ENCODE results near the gene IPO13.

IPO13 gene

GRCh38 chr1:43930168-43930948, 16.4 kb upstream of the IPO13 start:
- DNase-seq = no peak

GRCh38 chr1:43930949-43931275, 15.8 kb upstream of the IPO13 start:
- no peak for DNase-seq

- no peak for DNase-seq
Observed at GRCh38 chr1:43931711-43932660, 14.8 kb upstream of the IPO13 start.

GRCh38 chr1:43932786-43933385, 13.9 kb upstream of the IPO13 start:
- no peak for DNase-seq

DNA sequence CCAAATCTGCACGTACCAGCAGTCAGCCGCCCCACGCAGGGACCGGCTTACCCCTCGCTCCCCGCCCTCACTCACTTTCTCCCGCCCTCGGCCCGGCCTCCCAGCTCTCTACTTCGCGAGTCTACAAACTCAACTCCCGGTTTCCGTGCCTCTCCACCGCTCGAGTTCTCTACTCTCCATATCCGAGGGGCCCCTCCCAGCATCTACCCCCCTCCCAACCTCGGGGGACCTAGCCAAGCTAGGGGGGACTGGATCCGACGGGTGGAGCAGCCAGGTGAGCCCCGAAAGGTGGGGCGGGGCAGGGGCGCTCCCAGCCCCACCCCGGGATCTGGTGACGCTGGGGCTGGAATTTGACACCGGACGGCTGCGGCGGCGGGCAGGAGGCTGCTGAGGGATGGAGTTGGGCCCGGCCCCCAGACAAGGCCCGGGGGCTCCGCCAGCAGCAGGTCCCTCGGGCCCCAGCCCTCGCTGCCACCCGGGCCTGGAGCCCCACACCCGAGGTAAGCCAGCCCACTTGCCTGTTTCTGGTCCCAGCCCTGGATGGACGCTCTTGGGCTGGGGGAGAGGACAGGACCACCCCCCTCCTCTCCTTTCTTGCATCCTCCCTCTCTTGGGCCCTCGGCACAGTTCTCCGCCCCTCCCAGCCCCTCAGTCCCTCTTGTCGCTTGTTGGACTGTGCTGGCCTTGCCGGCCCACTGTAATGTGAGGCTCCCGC, 13.2 kb upstream of the IPO13 start, which contains the start of gene ARTN:
Gene ARTN (plus strand): TSS at position 416 of the 715 bp plus-strand sequence. CDS start 1,856 bp downstream, outside the sequence.
- no peak for DNase-seq

DNA sequence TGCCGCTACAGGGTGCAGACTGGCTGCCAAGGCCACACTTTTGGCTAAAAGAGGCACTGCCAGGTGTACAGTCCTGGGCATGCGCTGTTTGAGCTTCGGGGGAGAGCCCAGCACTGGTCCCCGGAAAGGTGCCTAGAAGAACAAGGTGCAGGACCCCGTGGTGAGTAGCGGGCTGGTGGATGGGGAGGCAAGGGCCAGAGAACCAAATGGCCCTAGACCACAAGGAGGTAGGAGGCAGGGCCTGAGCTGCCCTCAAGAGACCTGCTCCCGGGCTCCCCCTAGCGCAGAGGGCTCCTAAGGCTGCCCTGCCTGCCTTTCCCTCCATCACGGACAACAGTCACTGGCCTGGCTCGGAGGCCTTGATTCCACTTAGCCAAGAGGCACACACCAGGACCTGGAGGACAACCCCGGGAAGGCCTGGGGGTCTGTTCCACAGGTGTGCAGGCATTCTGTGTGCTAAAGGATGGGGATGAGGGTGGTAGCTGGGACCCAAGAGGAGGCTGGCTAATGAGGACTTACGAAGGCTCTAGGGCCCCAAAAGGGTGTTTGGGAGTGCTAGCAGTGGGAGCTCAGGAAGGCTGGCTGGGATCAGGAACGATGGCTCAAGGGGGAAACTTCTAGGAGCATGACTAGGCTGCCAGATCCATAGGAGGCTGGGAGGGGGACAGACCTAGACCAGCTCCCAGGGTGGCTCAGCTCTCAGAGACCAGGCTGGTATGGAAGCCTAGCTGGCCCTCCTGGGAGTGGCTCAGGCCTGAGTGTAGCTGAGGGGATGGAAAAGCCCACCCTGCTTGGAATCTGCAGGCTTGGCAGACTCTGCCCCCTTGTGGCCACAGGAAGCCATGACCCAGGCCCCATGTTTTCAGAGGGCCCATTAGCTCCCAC, 12.4 kb upstream of the IPO13 start:
- no peak for DNase-seq

DNA sequence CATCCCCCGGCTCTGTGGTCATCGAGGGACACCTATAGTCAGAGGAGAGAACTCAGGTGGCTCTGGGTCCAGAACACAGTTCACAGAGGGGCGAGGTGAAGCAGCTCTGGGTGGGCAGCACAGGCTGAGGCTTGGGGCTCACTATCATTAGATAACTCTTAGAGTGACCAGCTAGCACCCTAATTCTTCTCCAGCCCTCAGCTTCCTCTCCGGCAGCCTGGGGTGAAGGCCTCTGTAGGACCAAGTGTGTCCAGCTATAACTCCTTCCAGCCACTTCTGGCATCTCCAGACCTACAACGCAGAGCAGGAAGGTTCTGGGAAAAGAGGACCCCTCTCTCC, 11.8 kb upstream of the IPO13 start:
- no peak for DNase-seq

- DNase-seq = no peak
Observed at GRCh38 chr1:43935711-43936427, 10.9 kb upstream of the IPO13 start.

DNA sequence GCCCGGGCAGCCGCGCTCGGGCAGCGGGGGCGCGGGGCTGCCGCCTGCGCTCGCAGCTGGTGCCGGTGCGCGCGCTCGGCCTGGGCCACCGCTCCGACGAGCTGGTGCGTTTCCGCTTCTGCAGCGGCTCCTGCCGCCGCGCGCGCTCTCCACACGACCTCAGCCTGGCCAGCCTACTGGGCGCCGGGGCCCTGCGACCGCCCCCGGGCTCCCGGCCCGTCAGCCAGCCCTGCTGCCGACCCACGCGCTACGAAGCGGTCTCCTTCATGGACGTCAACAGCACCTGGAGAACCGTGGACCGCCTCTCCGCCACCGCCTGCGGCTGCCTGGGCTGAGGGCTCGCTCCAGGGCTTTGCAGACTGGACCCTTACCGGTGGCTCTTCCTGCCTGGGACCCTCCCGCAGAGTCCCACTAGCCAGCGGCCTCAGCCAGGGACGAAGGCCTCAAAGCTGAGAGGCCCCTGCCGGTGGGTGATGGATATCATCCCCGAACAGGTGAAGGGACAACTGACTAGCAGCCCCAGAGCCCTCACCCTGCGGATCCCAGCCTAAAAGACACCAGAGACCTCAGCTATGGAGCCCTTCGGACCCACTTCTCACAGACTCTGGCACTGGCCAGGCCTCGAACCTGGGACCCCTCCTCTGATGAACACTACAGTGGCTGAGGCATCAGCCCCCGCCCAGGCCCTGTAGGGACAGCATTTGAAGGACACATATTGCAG, 10.2 kb upstream of the IPO13 start:
- DNase-seq = no peak

- DNase-seq = no peak
Observed at GRCh38 chr1:43937179-43937865, 9.4 kb upstream of the IPO13 start.

GRCh38 chr1:43938383-43938782, 8.4 kb upstream of the IPO13 start:
- DNase-seq = no peak

DNA sequence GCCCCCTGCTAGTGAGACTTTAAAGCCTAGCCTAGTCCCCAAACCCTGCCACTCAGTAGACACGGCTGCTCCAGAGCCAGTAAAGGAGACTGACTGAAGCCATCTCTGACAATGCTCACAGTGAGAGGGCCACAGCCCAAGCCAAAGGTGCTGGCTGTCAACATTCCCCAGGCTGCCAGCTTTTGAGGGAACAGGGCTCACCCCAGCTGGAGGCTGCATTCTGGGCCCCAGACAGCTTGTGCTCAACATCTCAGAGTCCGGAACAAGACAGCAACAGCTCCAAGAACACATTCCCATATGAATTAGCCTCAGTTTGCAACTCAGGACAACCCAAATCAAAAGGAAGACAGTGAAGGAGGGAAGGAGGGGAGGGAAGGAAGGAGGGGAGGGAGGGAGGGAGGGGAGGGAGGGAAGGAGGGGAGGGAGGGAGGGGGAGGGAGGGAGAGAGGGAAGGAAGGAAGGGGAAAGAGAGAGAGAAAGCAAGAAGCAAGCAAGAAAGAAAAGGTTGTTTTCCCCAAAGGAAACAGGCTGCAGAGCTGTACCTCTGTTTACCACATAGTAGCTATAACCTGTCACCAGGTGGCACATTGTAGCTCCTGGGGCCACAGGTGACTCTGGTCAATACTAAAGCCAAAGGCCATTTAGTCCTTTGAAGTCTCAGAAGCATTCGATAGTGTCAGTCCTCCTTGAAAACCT, 7.7 kb upstream of the IPO13 start:
- no peak for DNase-seq

GRCh38 chr1:43942411-43942810, 4.3 kb upstream of the IPO13 start:
- DNase-seq = no peak

GRCh38 chr1:43944860-43945259, 1.9 kb upstream of the IPO13 start:
- no peak for DNase-seq

DNA sequence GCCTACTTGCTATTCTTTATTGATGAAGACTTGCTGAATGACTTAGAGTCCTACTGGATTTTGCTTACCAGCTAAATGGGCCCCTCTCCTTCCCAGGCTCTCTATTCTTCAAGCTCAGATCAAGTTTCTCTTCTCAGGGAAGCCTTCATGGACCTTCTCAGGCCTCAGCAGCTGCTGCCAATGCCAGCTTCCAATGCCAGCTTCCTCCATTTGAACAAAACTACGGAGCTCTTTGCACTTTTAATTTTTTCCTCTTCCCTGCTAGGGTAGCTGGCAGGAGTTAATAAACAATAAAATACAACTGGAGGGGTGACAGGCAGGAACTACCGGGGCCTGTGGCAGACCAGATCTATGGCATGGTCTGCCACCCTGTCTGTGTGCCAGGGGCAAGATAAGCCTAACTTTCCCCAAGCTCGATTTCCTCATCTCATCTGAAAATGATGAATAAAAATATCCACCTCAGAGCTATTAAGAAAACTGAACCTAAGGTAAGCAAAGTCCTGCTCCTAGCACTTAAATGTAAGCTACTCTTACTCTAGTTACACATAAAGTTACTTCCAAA, 995 bp upstream of the IPO13 start:
- DNase-seq = no peak

DNA sequence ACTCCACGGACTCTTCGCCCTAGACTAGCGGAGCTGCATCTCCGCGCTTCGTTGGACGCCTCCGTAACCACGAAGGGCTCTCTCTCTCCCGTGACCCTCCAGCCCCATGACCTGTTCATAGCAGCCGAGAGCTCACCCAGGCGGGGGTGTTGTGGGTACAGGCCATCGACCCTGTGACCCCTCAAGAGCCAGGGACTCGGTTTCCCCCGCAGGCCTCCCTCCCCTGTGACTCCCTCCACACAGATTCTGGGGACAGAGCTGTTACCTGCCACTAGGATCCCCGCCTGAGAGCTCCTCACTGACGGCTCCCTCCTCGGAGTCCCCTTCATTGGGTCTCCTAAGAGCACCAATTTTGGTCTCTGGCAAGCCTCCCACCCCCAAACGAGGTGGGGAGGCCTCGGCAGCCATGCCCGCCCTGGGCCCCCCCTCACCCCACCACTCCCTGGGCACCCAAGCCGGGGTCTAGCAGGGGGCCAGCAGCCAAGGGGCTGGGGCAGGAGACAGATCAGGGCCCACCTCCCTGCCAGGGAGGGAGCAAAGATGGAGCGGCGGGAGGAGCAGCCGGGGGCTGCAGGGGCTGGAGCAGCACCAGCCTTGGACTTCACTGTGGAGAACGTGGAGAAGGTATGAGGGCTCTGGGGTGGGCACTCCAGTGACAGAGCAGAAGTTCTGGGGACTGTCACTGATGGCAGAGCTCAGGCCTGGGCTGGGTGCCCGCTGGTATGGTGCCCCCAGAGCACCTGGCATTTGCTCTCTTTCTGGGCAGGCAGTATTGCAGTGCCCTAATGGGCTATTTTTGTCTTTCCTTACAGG, 517 bp downstream of the IPO13 start:
- no peak for DNase-seq

- DNase-seq = no peak
Observed at GRCh38 chr1:43947874-43948437, 1.2 kb downstream of the IPO13 start.

- no peak for DNase-seq
Observed at GRCh38 chr1:43949678-43950077, 2.9 kb downstream of the IPO13 start.

Measured in cortex of kidney (tissue), 1 donor.